Lower lobe of right lung (tissue), 2 donors: ENCODE measurements around the gene CD163. TPM values are rescaled to one million over a fixed set of nuclear protein-coding genes. Genes with fewer than 3 reads are reported as not detected.

Experiments
- ATAC-seq, 2 donors: fragments of 200-7000 bp; cut with Tn5 transposase; one replicate each; pipeline ENCODE4 v1.9.1; 2020 to 2022; ENCODE audit warnings: mild to moderate bottlenecking in 2 of 2, moderate library complexity in 2 of 2
- DNase-seq: peaks from one replicate; pipeline ENCODE4 v3.0.0-alpha.2; 2020
- H3K27ac ChIP-seq: fragments of 200-600 bp; one replicate; pipeline ENCODE4 v1.8.0; 2022
- H3K27me3 ChIP-seq: fragments of 200-600 bp; one replicate; pipeline ENCODE4 v1.8.0; 2022; ENCODE audit warnings: low read depth
- H3K36me3 ChIP-seq: fragments of 200-600 bp; one replicate; pipeline ENCODE4 v1.8.0; 2022; ENCODE audit warnings: mild to moderate bottlenecking
- H3K4me1 ChIP-seq: fragments of 200-600 bp; one replicate; pipeline ENCODE4 v1.8.0; 2022
- H3K4me3 ChIP-seq: fragments of 200-600 bp; one replicate; pipeline ENCODE4 v1.8.0; 2022; ENCODE audit warnings: mild to moderate bottlenecking
- H3K9me3 ChIP-seq: fragments of 200-600 bp; one replicate; pipeline ENCODE4 v1.8.0; 2022
- intact Hi-C: fragments of 100-400 bp; cut with DNase I; formaldehyde crosslinking; loops from one replicate; pipeline ENCODE4 v1.11.0; 2022
- total RNA-seq: library from RNA; stranded (reverse); fragmentation: NEBNext Ultra II Directional; extraction: Animal tissue kit (Norgen Biotek cat#: 25700); gene quantifications from one replicate; pipeline ENCODE4 v1.2.1, GENCODE V29; 2021
- TF ChIP-seq, protein P1 (sequence below): fragments of 200-600 bp; IDR thresholded peaks from one replicate; pipeline ENCODE4 v1.8.0; 2022; ENCODE audit warnings: antibody characterized with exemption, mild to moderate bottlenecking
- donor health status: DM: no; HTN: yes; CAD: no; lungs with severe emphysema.

The CD163 gene
- total RNA-seq, 1 donor from 2014 or later = 525 TPM

- no peaks in the 10 kb centered on the region for H3K4me1 ChIP-seq
- no peaks in the 10 kb centered on the region for H3K9me3 ChIP-seq
- peaks cover 4% of the 10 kb centered on the region for H3K36me3 ChIP-seq
- H3K4me3 ChIP-seq = no peak overlapping the region
- ATAC-seq = no peak
- intact Hi-C loops = no loop called here
- TF ChIP-seq, protein P1, sequence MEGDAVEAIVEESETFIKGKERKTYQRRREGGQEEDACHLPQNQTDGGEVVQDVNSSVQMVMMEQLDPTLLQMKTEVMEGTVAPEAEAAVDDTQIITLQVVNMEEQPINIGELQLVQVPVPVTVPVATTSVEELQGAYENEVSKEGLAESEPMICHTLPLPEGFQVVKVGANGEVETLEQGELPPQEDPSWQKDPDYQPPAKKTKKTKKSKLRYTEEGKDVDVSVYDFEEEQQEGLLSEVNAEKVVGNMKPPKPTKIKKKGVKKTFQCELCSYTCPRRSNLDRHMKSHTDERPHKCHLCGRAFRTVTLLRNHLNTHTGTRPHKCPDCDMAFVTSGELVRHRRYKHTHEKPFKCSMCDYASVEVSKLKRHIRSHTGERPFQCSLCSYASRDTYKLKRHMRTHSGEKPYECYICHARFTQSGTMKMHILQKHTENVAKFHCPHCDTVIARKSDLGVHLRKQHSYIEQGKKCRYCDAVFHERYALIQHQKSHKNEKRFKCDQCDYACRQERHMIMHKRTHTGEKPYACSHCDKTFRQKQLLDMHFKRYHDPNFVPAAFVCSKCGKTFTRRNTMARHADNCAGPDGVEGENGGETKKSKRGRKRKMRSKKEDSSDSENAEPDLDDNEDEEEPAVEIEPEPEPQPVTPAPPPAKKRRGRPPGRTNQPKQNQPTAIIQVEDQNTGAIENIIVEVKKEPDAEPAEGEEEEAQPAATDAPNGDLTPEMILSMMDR = no peak
- no peak overlapping the region for H3K27ac ChIP-seq
- DNase-seq = no peak
- no peaks in the 10 kb centered on the region for H3K27me3 ChIP-seq
Measured at GRCh38 chr12:7495136-7495535, 8.4 kb downstream of the CD163 start.

GRCh38 chr12:7493006-7493405 lies 10.6 kb downstream of the CD163 start:
- TF ChIP-seq, protein P1 = no peak
- Histone ChIP-seq H3K27ac (no peak overlapping the region), H3K4me3 (no peak overlapping the region), H3K9me3 (no peaks in the 10 kb centered on the region), H3K36me3 (peaks cover 4% of the 10 kb centered on the region), H3K27me3 (no peaks in the 10 kb centered on the region), H3K4me1 (no peaks in the 10 kb centered on the region)
- DNase-seq = no peak
- intact Hi-C loops = no loop called here
- no peak for ATAC-seq

DNA sequence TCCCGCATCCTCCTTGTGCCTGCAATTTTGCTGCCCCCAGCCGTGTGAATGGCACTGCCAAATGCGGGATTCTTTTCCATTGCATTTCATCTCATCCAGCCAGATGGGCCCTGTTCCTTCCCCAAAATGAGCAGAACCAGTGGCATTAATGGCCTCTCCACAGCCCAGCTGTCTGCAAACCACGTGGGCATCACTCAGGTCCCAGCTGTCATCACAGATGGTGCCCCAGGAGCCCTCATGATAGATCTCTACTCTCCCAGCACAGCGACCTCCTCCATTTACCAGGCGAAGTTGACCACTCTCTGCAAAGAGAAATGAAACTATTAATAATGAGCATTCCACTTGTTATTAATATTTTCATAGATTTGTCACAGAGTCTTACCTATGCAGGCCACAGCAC lies 17.1 kb downstream of the CD163 start:
- ATAC-seq = no peak
- DNase-seq = no peak

DNA sequence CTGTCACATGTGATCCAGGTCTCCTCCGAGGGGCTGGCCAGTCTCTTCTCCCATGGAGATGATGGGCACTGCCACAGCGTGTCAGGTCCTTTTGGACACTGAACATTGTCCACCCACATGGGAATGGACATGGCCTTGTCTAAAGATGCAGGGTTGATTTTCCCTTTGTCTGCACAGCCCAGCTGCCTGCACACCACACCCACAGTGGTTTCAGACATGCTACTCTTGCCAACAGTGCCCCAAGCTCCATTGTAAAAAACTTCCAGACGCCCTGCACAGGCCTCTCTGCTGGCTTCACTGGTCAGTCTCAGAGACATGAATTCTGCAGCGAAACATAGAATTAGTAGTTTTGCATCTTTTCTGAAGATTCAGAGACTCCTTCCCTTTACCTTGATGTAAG lies 18.5 kb downstream of the CD163 start:
- H3K27me3 ChIP-seq = no peaks in the 10 kb centered on the region
- intact Hi-C loops = no loop called here
- DNase-seq (no peak), ATAC-seq (no peak)
- H3K4me3 ChIP-seq = no peak overlapping the region
- H3K4me1 ChIP-seq = no peaks in the 10 kb centered on the region
- H3K27ac ChIP-seq = no peak overlapping the region
- peaks cover 17% of the 10 kb centered on the region for H3K36me3 ChIP-seq
- H3K9me3 ChIP-seq = no peaks in the 10 kb centered on the region
- TF ChIP-seq, protein P1 = no peak

More for the DNA sequence above, 17.1 kb downstream of the CD163 start:
- intact Hi-C loops = no loop called here
- Histone ChIP-seq H3K36me3 (peaks cover 8% of the 10 kb centered on the region), H3K4me1 (no peaks in the 10 kb centered on the region), H3K4me3 (no peak overlapping the region), H3K9me3 (no peaks in the 10 kb centered on the region), H3K27ac (no peak overlapping the region), H3K27me3 (no peaks in the 10 kb centered on the region)
- TF ChIP-seq, protein P1 = no peak

GRCh38 chr12:7483343-7483742 lies 20.2 kb downstream of the CD163 start:
- intact Hi-C loops = no loop called here
- ATAC-seq (no peak), DNase-seq (no peak)
- TF ChIP-seq, protein P1 = no peak
- H3K4me3 ChIP-seq = no peak overlapping the region
- no peaks in the 10 kb centered on the region for H3K4me1 ChIP-seq
- H3K27me3 ChIP-seq = no peaks in the 10 kb centered on the region
- no peaks in the 10 kb centered on the region for H3K9me3 ChIP-seq
- H3K27ac ChIP-seq = no peak overlapping the region
- peaks cover 17% of the 10 kb centered on the region for H3K36me3 ChIP-seq

GRCh38 chr12:7479771-7480170 lies 23.8 kb downstream of the CD163 start:
- intact Hi-C loops = no loop called here

More at GRCh38 chr12:7479771-7480170, 23.8 kb downstream of the CD163 start:
- no peak for DNase-seq
- H3K36me3 ChIP-seq = peaks cover 17% of the 10 kb centered on the region
- H3K27me3 ChIP-seq = no peaks in the 10 kb centered on the region
- no peaks in the 10 kb centered on the region for H3K4me1 ChIP-seq
- no peak overlapping the region for H3K4me3 ChIP-seq
- TF ChIP-seq, protein P1 = no peak
- ATAC-seq = no peak
- H3K9me3 ChIP-seq = no peaks in the 10 kb centered on the region
- no peak overlapping the region for H3K27ac ChIP-seq
